ENCODE data around the gene CFLAR. TPM values are rescaled to one million over a fixed set of nuclear protein-coding genes. Genes with fewer than 3 reads are reported as not detected.

The CFLAR gene
- total and polyA plus RNA-seq, 9 of the 15 experiments (the other 6 are each of a cell fraction or from before 2014, with no cell fraction given) = 27.5 to 102 (median 54.0) TPM

DNA sequence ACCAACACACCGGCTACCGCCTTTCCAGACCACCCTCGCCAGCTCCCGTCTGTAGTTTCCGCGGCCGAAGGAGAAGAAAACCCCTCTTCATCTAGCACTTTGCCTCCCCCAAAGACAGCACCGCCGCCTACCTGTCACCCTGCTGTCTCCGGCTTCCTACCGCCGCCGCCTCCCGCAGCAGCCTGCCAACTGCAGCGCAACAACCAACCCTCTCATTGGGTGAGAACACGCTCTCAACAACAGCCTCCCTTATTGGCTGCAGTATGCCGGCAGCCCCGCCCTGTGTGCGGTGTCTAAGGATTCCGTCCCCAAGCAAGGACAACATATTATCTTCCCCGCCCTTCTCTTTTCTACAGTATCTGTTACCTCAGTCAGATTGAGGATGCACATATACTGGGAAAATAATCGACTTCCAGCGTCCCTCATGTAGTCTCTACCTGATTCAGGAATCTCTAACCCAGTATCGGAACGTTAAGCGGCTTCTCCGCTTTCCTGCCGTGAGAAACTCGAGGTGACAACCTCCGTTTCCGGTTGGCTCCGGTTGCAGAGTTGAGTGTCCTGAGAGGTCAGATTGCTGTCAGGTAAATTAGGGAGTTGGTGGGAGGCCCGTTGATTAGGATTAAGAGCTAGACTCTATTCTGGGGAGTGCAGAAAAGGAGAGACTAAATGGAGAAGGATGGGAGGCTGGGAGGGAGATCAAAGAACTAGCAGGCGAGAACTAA is 44.3 kb upstream of the CFLAR start, which contains the start of the genes HYCC2 and NDUFB3 (continued):
- TF ChIP-seq, protein P1, sequence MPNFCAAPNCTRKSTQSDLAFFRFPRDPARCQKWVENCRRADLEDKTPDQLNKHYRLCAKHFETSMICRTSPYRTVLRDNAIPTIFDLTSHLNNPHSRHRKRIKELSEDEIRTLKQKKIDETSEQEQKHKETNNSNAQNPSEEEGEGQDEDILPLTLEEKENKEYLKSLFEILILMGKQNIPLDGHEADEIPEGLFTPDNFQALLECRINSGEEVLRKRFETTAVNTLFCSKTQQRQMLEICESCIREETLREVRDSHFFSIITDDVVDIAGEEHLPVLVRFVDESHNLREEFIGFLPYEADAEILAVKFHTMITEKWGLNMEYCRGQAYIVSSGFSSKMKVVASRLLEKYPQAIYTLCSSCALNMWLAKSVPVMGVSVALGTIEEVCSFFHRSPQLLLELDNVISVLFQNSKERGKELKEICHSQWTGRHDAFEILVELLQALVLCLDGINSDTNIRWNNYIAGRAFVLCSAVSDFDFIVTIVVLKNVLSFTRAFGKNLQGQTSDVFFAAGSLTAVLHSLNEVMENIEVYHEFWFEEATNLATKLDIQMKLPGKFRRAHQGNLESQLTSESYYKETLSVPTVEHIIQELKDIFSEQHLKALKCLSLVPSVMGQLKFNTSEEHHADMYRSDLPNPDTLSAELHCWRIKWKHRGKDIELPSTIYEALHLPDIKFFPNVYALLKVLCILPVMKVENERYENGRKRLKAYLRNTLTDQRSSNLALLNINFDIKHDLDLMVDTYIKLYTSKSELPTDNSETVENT (CRISPR knock-in tag; IDR thresholded peaks at IDR 0.05) = 0 out of 2 replicates have a peak, but pooled peaks have one; percentile 33
- TF ChIP-seq HNRNPH1 (optimal IDR thresholded peaks at IDR 0.05; ENCODE audit: low read depth, low read length) (no peak), FOXK2 (conservative IDR thresholded peaks at IDR 0.05 in 1 of 2, IDR thresholded peaks at IDR 0.05 in 1 of 2; ENCODE audit: low read depth in 2 of 2) (peak in 1 of 2 experiments; percentile 87; a peak in 3 of 4 replicates), NCOA4 (IDR thresholded peaks at IDR 0.05; ENCODE audit: partially characterized antibody) (no peak), NR4A1 (CRISPR knock-in tag; IDR thresholded peaks at IDR 0.05) (no peak), NR4A1 (tag; IDR thresholded peaks at IDR 0.05) (no peak; the same call in 1 of the 2 replicates), NEUROD1 (IDR thresholded peaks at IDR 0.05; ENCODE audit: borderline replicate concordance, low read depth, low read length, partially characterized antibody) (peak; percentile 77), ARNT (IDR thresholded peaks at IDR 0.05) (peak; percentile 90 to 95), FOXA3 (CRISPR knock-in tag; conservative IDR thresholded peaks at IDR 0.05 in 1 of 2, IDR thresholded peaks at IDR 0.05 in 1 of 2) (no peak), MEF2A (IDR thresholded peaks at IDR 0.05; ENCODE audit: control insufficient read depth, low read depth, low read length) (no peak), RBM39 (optimal IDR thresholded peaks at IDR 0.05; ENCODE audit: low read depth, low read length) (no peak), NUFIP1 (IDR thresholded peaks at IDR 0.05; ENCODE audit: partially characterized antibody) (no peak)
- TF ChIP-seq, protein P2, sequence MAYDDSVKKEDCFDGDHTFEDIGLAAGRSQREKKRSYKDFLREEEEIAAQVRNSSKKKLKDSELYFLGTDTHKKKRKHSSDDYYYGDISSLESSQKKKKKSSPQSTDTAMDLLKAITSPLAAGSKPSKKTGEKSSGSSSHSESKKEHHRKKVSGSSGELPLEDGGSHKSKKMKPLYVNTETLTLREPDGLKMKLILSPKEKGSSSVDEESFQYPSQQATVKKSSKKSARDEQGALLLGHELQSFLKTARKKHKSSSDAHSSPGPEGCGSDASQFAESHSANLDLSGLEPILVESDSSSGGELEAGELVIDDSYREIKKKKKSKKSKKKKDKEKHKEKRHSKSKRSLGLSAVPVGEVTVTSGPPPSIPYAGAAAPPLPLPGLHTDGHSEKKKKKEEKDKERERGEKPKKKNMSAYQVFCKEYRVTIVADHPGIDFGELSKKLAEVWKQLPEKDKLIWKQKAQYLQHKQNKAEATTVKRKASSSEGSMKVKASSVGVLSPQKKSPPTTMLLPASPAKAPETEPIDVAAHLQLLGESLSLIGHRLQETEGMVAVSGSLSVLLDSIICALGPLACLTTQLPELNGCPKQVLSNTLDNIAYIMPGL (CRISPR knock-in tag; IDR thresholded peaks at IDR 0.05) = no peak; the same call in 1 of the 2 replicates
- TF ChIP-seq, protein P3, sequence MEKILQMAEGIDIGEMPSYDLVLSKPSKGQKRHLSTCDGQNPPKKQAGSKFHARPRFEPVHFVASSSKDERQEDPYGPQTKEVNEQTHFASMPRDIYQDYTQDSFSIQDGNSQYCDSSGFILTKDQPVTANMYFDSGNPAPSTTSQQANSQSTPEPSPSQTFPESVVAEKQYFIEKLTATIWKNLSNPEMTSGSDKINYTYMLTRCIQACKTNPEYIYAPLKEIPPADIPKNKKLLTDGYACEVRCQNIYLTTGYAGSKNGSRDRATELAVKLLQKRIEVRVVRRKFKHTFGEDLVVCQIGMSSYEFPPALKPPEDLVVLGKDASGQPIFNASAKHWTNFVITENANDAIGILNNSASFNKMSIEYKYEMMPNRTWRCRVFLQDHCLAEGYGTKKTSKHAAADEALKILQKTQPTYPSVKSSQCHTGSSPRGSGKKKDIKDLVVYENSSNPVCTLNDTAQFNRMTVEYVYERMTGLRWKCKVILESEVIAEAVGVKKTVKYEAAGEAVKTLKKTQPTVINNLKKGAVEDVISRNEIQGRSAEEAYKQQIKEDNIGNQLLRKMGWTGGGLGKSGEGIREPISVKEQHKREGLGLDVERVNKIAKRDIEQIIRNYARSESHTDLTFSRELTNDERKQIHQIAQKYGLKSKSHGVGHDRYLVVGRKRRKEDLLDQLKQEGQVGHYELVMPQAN (IDR thresholded peaks at IDR 0.05; ENCODE audit: borderline replicate concordance) = peak; percentile 89; the same call in 1 of the 2 replicates
- TF ChIP-seq, protein P4, sequence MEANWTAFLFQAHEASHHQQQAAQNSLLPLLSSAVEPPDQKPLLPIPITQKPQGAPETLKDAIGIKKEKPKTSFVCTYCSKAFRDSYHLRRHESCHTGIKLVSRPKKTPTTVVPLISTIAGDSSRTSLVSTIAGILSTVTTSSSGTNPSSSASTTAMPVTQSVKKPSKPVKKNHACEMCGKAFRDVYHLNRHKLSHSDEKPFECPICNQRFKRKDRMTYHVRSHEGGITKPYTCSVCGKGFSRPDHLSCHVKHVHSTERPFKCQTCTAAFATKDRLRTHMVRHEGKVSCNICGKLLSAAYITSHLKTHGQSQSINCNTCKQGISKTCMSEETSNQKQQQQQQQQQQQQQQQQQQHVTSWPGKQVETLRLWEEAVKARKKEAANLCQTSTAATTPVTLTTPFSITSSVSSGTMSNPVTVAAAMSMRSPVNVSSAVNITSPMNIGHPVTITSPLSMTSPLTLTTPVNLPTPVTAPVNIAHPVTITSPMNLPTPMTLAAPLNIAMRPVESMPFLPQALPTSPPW (CRISPR knock-in tag; IDR thresholded peaks at IDR 0.05) = peak; percentile 58; the same call in 1 of the 2 replicates
- TF ChIP-seq, protein P5, sequence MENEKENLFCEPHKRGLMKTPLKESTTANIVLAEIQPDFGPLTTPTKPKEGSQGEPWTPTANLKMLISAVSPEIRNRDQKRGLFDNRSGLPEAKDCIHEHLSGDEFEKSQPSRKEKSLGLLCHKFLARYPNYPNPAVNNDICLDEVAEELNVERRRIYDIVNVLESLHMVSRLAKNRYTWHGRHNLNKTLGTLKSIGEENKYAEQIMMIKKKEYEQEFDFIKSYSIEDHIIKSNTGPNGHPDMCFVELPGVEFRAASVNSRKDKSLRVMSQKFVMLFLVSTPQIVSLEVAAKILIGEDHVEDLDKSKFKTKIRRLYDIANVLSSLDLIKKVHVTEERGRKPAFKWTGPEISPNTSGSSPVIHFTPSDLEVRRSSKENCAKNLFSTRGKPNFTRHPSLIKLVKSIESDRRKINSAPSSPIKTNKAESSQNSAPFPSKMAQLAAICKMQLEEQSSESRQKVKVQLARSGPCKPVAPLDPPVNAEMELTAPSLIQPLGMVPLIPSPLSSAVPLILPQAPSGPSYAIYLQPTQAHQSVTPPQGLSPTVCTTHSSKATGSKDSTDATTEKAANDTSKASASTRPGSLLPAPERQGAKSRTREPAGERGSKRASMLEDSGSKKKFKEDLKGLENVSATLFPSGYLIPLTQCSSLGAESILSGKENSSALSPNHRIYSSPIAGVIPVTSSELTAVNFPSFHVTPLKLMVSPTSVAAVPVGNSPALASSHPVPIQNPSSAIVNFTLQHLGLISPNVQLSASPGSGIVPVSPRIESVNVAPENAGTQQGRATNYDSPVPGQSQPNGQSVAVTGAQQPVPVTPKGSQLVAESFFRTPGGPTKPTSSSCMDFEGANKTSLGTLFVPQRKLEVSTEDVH (IDR thresholded peaks at IDR 0.05; ENCODE audit: low read depth, partially characterized antibody) = peak; percentile 88

Data from K562 (cell line).